ENCODE measurements around the gene SLC34A2.

SLC34A2 gene

DNA sequence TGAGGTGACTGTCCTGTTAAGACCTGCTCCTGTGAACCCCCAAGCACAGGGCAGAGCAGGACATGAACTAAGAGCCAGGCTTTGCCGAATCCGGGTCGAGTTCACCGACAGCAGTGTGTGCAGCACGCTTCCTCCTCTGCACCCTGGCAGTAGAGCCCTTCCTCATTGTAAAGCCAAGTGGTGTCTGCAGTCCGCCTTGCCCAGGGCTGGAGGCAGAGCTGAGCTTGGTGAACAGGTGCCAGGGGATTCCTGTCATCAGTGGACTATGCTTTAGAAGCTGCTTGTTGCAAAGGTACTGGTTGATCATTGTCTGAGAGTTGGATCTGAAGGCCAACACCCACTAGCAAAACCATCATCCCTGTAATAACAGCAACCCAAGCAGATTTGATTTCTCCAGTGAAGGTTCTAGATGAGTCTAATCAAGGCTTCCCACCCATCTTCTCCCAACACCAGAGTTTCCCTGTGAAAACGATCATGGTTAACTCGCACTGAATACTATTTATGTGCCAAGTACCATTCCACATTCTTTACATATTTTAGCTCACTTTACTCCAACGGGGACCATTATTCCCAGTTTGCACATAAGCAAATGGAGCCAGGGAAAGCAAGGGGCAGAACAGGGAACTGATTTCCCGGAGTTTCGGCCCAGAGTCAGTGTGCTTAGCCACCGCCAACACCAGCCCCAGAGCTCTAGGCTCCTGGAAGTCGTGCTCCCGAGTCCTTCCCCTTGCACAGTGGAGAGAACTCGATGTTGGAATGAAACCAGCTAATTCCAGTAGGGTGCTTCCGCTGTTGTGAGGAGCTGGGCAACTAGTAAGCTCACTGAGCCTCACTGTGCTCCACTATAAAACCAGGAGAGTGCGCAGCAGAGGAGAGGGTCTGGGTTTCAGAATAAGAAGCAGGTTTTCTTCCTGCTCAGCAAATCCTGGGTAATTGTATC, 1.4 kb upstream of the SLC34A2 start:
- Histone ChIP-seq H3K4me2 (ENCODE audit: low read depth, low read length) (no peak overlapping the region), H3K9me3 (replicated peaks; ENCODE audit: insufficient read depth, low read length) (no peaks in the 10 kb centered on the region), H3K27ac (ENCODE audit: low read length) (no peak overlapping the region), H3K4me3 (ENCODE audit: low read length) (no peak overlapping the region), H3K36me3 (replicated peaks; ENCODE audit: insufficient read depth, low read length) (no peaks in the 10 kb centered on the region), H3K4me1 (ENCODE audit: low read length) (no peaks in the 10 kb centered on the region), H3K79me2 (ENCODE audit: low read length) (no peaks in the 10 kb centered on the region), H3K9ac (ENCODE audit: low read length) (no peak overlapping the region), H3K9me2 (replicated peaks; ENCODE audit: insufficient read depth, low read length) (no peaks in the 10 kb centered on the region), H2AFZ (ENCODE audit: low read length) (no peak overlapping the region), H4K20me1 (ENCODE audit: insufficient read depth, low read length) (no peaks in the 10 kb centered on the region), H3F3A (ENCODE audit: insufficient read depth, low read length) (no peaks in the 10 kb centered on the region), H3K27me3 (replicated peaks; ENCODE audit: insufficient read depth, low read length) (no peaks in the 10 kb centered on the region)
- no peak for TF ChIP-seq EZH2 (optimal IDR thresholded peaks at IDR 0.05; ENCODE audit: low read depth, low read length)
- no peak for TF ChIP-seq EZH2phosphoT487 (IDR thresholded peaks at IDR 0.05; ENCODE audit: low read length)
- TF ChIP-seq, protein P1, sequence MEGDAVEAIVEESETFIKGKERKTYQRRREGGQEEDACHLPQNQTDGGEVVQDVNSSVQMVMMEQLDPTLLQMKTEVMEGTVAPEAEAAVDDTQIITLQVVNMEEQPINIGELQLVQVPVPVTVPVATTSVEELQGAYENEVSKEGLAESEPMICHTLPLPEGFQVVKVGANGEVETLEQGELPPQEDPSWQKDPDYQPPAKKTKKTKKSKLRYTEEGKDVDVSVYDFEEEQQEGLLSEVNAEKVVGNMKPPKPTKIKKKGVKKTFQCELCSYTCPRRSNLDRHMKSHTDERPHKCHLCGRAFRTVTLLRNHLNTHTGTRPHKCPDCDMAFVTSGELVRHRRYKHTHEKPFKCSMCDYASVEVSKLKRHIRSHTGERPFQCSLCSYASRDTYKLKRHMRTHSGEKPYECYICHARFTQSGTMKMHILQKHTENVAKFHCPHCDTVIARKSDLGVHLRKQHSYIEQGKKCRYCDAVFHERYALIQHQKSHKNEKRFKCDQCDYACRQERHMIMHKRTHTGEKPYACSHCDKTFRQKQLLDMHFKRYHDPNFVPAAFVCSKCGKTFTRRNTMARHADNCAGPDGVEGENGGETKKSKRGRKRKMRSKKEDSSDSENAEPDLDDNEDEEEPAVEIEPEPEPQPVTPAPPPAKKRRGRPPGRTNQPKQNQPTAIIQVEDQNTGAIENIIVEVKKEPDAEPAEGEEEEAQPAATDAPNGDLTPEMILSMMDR (IDR thresholded peaks at IDR 0.05; ENCODE audit: low read length): no peak
- no peak for DNase-seq

GRCh38 chr4:25656031-25656430, 380 bp downstream of the SLC34A2 start:
- Histone ChIP-seq H3K36me3 (replicated peaks; ENCODE audit: insufficient read depth, low read length) (no peaks in the 10 kb centered on the region), H3K27ac (ENCODE audit: low read length) (no peak overlapping the region), H3K4me3 (ENCODE audit: low read length) (no peak overlapping the region), H4K20me1 (ENCODE audit: insufficient read depth, low read length) (no peaks in the 10 kb centered on the region), H3K4me2 (ENCODE audit: low read depth, low read length) (no peak overlapping the region), H3K9me2 (replicated peaks; ENCODE audit: insufficient read depth, low read length) (no peaks in the 10 kb centered on the region), H3K4me1 (ENCODE audit: low read length) (no peaks in the 10 kb centered on the region), H3K79me2 (ENCODE audit: low read length) (no peaks in the 10 kb centered on the region), H2AFZ (ENCODE audit: low read length) (no peak overlapping the region), H3K9me3 (replicated peaks; ENCODE audit: insufficient read depth, low read length) (no peaks in the 10 kb centered on the region), H3K27me3 (replicated peaks; ENCODE audit: insufficient read depth, low read length) (no peaks in the 10 kb centered on the region), H3K9ac (ENCODE audit: low read length) (no peak overlapping the region), H3F3A (ENCODE audit: insufficient read depth, low read length) (no peaks in the 10 kb centered on the region)
- no peak for DNase-seq
- no peak for TF ChIP-seq EZH2 (optimal IDR thresholded peaks at IDR 0.05; ENCODE audit: low read depth, low read length)
- TF ChIP-seq, protein P1 (IDR thresholded peaks at IDR 0.05; ENCODE audit: low read length): no peak
- no peak for TF ChIP-seq EZH2phosphoT487 (IDR thresholded peaks at IDR 0.05; ENCODE audit: low read length)

DNA sequence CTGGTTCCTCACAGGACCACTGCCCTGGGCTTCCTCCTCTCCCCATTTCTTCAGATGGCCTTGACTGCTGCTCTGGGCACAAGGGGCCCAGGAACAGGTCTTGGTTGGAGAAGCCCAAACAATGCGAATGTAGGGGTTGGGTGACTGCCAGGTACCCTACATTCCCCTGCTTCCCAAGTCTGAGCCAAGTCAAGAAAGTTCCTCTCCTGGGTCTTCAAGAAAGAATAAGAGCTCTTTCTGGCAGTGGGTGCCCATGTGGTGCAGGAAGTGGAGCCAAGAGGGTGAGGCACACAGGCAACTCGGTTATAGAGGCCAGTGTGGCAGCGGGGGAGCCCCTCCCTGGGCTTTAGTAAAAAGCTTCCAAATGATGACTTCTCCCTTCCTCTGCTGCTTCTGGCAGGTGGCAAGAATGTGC, 2.7 kb downstream of the SLC34A2 start:
- Histone ChIP-seq H3K9me2 (replicated peaks; ENCODE audit: insufficient read depth, low read length) (no peaks in the 10 kb centered on the region), H3K27me3 (replicated peaks; ENCODE audit: insufficient read depth, low read length) (no peaks in the 10 kb centered on the region), H3K4me1 (ENCODE audit: low read length) (no peaks in the 10 kb centered on the region), H3K9me3 (replicated peaks; ENCODE audit: insufficient read depth, low read length) (no peaks in the 10 kb centered on the region), H3K4me2 (ENCODE audit: low read depth, low read length) (no peak overlapping the region), H3K9ac (ENCODE audit: low read length) (no peak overlapping the region), H3F3A (ENCODE audit: insufficient read depth, low read length) (no peaks in the 10 kb centered on the region), H3K36me3 (replicated peaks; ENCODE audit: insufficient read depth, low read length) (no peaks in the 10 kb centered on the region), H2AFZ (ENCODE audit: low read length) (no peak overlapping the region), H3K4me3 (ENCODE audit: low read length) (no peak overlapping the region), H3K27ac (ENCODE audit: low read length) (no peak overlapping the region), H4K20me1 (ENCODE audit: insufficient read depth, low read length) (no peaks in the 10 kb centered on the region), H3K79me2 (ENCODE audit: low read length) (no peaks in the 10 kb centered on the region)
- TF ChIP-seq EZH2 (optimal IDR thresholded peaks at IDR 0.05; ENCODE audit: low read depth, low read length) (no peak), EZH2phosphoT487 (IDR thresholded peaks at IDR 0.05; ENCODE audit: low read length) (no peak)
- TF ChIP-seq, protein P1 (IDR thresholded peaks at IDR 0.05; ENCODE audit: low read length): no peak
- DNase-seq: no peak

All from MM.1S (cell line).